IPS-20b (cell line): Measurements from ENCODE around the gene SCN10A.

ENCODE experiments used
- H3K27ac ChIP-seq: one replicate; pipeline ENCODE4 v1.5.1; 2013; ENCODE audit warnings: low read length
- H3K27me3 ChIP-seq: 2 replicates; pipeline ENCODE4 v1.6.1; 2013; ENCODE audit warnings: mild to moderate bottlenecking, low read length, inconsistent platforms; ENCODE audit not compliant: insufficient read depth
- H3K36me3 ChIP-seq: 2 replicates; pipeline ENCODE4 v1.6.1; 2013; ENCODE audit warnings: low read depth, mild to moderate bottlenecking, inconsistent platforms, low read length, moderate library complexity; ENCODE audit not compliant: insufficient read depth
- H3K4me1 ChIP-seq: 2 replicates; pipeline ENCODE4 v1.6.1; 2013; ENCODE audit warnings: mild to moderate bottlenecking, control low read depth, inconsistent platforms, low read length, moderate library complexity; ENCODE audit not compliant: insufficient read depth
- H3K4me3 ChIP-seq: 2 replicates; pipeline ENCODE4 v1.5.1; 2013; ENCODE audit warnings: mild to moderate bottlenecking, low read length, inconsistent platforms
- H3K9ac ChIP-seq: 2 replicates; pipeline ENCODE4 v1.6.1; 2013; ENCODE audit warnings: low read depth, mild to moderate bottlenecking, inconsistent platforms, low read length, moderate library complexity
- H3K9me3 ChIP-seq: 2 replicates; pipeline ENCODE4 v1.6.1; 2013; ENCODE audit warnings: mild to moderate bottlenecking, low read depth, low read length, inconsistent platforms; ENCODE audit not compliant: insufficient read depth

The SCN10A gene

GRCh38 chr3:38738630-38739395 is 77.2 kb downstream of the SCN10A start:
- H3K27ac ChIP-seq, result no peak overlapping the region

DNA sequence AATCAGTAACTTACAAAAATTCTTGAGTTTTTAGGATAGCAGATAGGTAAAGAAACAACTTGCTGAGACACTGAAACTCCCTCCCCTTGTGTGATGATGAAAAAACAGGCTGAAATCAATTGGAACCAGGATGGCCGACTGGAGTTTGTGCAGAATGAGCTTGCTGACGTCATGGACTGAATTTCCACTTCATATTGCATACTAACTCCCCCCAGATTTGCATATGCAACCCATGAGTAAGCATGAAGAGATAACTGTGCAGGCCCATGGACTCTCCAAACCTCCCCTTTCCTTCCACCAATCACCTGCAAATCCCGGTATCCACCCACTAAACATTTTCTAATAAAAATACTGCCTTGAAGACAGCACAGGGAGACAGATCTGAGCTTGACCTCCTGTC is 84.5 kb downstream of the SCN10A start:
- Histone ChIP-seq H3K9ac (no peak overlapping the region), H3K27me3 (no peaks in the 10 kb centered on the region; the same call in 1 of the 2 replicates), H3K4me1 (no peaks in the 10 kb centered on the region), H3K9me3 (no peaks in the 10 kb centered on the region), H3K36me3 (no peaks in the 10 kb centered on the region), H3K27ac (no peak overlapping the region), H3K4me3 (no peak overlapping the region)

More at GRCh38 chr3:38738630-38739395, 77.2 kb downstream of the SCN10A start:
- no peaks in the 10 kb centered on the region for H3K4me1 ChIP-seq
- H3K4me3 ChIP-seq, result no peak overlapping the region
- H3K36me3 ChIP-seq, result no peaks in the 10 kb centered on the region
- no peaks in the 10 kb centered on the region for H3K27me3 ChIP-seq
- no peaks in the 10 kb centered on the region for H3K9me3 ChIP-seq
- no peak overlapping the region for H3K9ac ChIP-seq

DNA sequence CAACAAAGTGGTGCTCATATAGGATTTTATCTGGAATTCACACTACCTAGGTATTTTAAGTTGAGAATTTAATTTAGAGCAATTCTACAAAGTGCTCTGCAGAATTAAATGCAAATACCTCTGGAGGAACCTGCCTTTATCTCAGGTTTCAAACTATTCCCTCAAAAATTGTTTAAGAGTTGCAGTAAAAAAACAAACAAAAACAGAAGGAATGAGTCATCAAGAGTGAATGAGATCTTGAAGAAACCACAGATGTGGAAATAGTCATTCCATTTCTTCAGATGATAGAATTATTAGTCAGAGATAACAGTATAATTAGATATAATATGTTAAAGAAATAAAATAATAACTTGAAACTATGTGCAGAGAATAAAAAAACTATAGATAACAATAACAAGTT is 85.7 kb downstream of the SCN10A start:
- H3K9me3 ChIP-seq, result no peaks in the 10 kb centered on the region
- no peaks in the 10 kb centered on the region; the same call in 1 of the 2 replicates for H3K27me3 ChIP-seq
- H3K27ac ChIP-seq, result no peak overlapping the region
- H3K4me3 ChIP-seq, result no peak overlapping the region
- no peaks in the 10 kb centered on the region for H3K4me1 ChIP-seq
- H3K9ac ChIP-seq, result no peak overlapping the region
- H3K36me3 ChIP-seq, result no peaks in the 10 kb centered on the region

GRCh38 chr3:38728008-38728407 is 88.0 kb downstream of the SCN10A start:
- H3K4me1 ChIP-seq, result no peaks in the 10 kb centered on the region
- no peak overlapping the region for H3K4me3 ChIP-seq
- no peak overlapping the region for H3K27ac ChIP-seq
- no peaks in the 10 kb centered on the region; the same call in 1 of the 2 replicates for H3K27me3 ChIP-seq
- H3K9ac ChIP-seq, result no peak overlapping the region
- H3K9me3 ChIP-seq, result no peaks in the 10 kb centered on the region
- no peaks in the 10 kb centered on the region for H3K36me3 ChIP-seq

GRCh38 chr3:38726751-38727150 is 89.3 kb downstream of the SCN10A start:
- Histone ChIP-seq H3K36me3 (no peaks in the 10 kb centered on the region), H3K9ac (no peak overlapping the region), H3K9me3 (no peaks in the 10 kb centered on the region), H3K27ac (no peak overlapping the region), H3K27me3 (no peaks in the 10 kb centered on the region), H3K4me1 (no peaks in the 10 kb centered on the region), H3K4me3 (no peak overlapping the region)

- no peaks in the 10 kb centered on the region for H3K36me3 ChIP-seq
- no peak overlapping the region for H3K27ac ChIP-seq
- H3K4me3 ChIP-seq, result no peak overlapping the region
- peaks cover 3% of the 10 kb centered on the region; the same call in 1 of the 2 replicates for H3K4me1 ChIP-seq
- H3K9me3 ChIP-seq, result no peaks in the 10 kb centered on the region
- H3K9ac ChIP-seq, result no peak overlapping the region
- H3K27me3 ChIP-seq, result no peaks in the 10 kb centered on the region
Observed at GRCh38 chr3:38725726-38726419, 90.1 kb downstream of the SCN10A start.

DNA sequence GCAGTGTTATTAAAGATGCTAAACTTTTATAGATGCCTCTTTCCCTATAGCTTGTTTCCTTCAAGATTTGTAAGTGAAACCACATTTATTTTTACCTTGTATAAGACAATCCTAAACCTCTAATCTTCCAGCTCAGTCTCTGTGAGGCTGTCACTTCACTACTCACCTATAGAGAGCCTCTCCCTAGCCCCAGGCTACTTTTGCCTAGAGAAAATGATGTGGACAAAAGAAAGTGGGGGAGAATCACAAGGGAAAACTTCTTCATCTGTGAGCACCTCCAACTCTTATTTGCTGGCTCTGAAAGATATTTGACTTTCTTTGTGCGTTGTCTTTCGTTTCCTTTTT is 91.7 kb downstream of the SCN10A start:
- Histone ChIP-seq H3K27ac (no peak overlapping the region), H3K9me3 (no peaks in the 10 kb centered on the region), H3K36me3 (no peaks in the 10 kb centered on the region), H3K4me1 (peaks cover 3% of the 10 kb centered on the region; the same call in 1 of the 2 replicates), H3K27me3 (no peaks in the 10 kb centered on the region), H3K9ac (no peak overlapping the region), H3K4me3 (no peak overlapping the region)

- Histone ChIP-seq H3K9ac (no peak overlapping the region), H3K27ac (no peak overlapping the region), H3K4me3 (no peak overlapping the region), H3K36me3 (no peaks in the 10 kb centered on the region), H3K4me1 (peaks cover 3% of the 10 kb centered on the region; the same call in 1 of the 2 replicates), H3K9me3 (no peaks in the 10 kb centered on the region), H3K27me3 (no peaks in the 10 kb centered on the region)
Observed at GRCh38 chr3:38723569-38724391, 92.2 kb downstream of the SCN10A start.

DNA sequence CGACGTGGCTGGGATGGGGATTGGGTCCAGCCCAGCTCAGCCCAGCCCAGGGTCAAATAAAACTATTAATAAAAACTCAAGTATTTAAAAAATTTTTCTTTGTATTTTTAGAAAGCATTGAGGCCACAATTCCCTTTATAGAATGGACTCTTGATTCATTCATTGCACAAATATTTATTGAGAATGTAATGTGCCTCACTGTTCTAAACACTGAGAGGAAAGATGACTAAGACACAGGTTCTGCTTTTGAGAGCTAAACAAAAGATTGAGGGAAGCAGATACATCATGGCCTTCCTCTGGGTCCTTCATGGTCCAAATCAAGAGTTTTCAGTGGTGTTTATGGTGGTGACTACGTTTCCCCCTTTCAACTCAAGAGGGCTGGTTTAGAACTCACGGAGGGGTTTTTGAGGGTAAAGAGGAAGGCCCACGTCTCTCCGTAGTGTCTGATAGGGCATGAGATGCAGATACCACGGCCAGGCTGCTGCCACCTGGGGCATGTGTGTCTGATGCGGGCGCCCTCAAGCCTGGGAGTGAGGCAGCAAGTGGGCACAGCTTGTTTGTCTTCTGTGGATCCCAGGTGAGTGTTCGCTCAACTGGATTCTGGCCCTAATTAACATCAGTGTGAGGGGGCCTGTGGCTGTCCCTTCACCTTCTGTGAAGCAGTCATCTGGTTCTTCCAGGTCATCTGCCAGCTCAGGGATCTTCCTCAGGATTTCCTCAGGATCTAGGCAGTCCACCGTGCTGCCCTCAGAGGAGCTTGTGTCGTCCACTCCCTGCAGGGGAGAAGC is 93.0 kb downstream of the SCN10A start:
- no peaks in the 10 kb centered on the region for H3K27me3 ChIP-seq
- no peak overlapping the region for H3K9ac ChIP-seq
- no peaks in the 10 kb centered on the region for H3K9me3 ChIP-seq
- no peak overlapping the region for H3K4me3 ChIP-seq
- H3K36me3 ChIP-seq, result no peaks in the 10 kb centered on the region
- H3K4me1 ChIP-seq, result peaks cover 3% of the 10 kb centered on the region; the same call in 1 of the 2 replicates
- H3K27ac ChIP-seq, result no peak overlapping the region

DNA sequence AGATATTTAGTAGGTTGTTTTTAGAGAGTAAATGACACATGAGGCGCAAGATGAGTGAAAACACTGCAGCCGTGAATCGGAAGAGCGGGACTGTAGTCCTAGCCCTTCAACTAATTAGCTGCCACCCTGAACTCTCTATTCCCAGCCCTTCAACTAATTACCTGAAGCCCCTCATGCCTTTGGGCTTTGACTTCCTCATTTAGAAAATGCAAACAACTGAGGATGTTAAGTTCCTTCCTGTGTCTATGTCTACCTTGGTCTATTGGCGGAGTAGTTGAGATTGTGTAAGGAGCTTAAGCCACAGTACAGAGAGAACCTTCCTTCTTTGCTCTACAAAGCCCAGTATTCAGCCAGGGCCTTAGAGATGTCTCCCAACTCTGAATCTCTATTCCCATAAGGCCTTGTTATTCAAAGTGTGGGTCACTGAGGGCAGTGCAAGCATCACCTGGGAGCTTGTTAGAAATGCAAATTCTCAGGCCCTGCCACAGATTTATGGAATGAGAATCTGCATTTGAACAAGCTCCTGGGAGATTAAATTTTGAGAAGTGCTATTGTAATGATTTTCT is 94.7 kb downstream of the SCN10A start:
- Histone ChIP-seq H3K9me3 (no peaks in the 10 kb centered on the region), H3K27ac (no peak overlapping the region), H3K4me1 (peaks cover 3% of the 10 kb centered on the region; the same call in 1 of the 2 replicates), H3K9ac (no peak overlapping the region), H3K27me3 (peaks cover 5% of the 10 kb centered on the region; the same call in 1 of the 2 replicates), H3K36me3 (no peaks in the 10 kb centered on the region), H3K4me3 (no peak overlapping the region)

GRCh38 chr3:38720465-38720864 is 95.6 kb downstream of the SCN10A start:
- Histone ChIP-seq H3K4me1 (peaks cover 3% of the 10 kb centered on the region; the same call in 1 of the 2 replicates), H3K27me3 (peaks cover 5% of the 10 kb centered on the region; the same call in 1 of the 2 replicates), H3K36me3 (no peaks in the 10 kb centered on the region), H3K9me3 (no peaks in the 10 kb centered on the region), H3K4me3 (no peak overlapping the region), H3K27ac (no peak overlapping the region), H3K9ac (no peak overlapping the region)
